GM21786 (cell line): Measurements from ENCODE around the gene WDR26.
"Not testable (repeated sequence)": the region's sequence is repeated elsewhere in the genome, so short reads cannot be mapped to it uniquely, and the experiment has no call there.

Experiments
- ATAC-seq: cut with Tn5 transposase; IDR thresholded peaks from one replicate; pipeline ENCODE4 v1.9.1; 2021; ENCODE audit not compliant: unreplicated experiment

WDR26 gene

DNA sequence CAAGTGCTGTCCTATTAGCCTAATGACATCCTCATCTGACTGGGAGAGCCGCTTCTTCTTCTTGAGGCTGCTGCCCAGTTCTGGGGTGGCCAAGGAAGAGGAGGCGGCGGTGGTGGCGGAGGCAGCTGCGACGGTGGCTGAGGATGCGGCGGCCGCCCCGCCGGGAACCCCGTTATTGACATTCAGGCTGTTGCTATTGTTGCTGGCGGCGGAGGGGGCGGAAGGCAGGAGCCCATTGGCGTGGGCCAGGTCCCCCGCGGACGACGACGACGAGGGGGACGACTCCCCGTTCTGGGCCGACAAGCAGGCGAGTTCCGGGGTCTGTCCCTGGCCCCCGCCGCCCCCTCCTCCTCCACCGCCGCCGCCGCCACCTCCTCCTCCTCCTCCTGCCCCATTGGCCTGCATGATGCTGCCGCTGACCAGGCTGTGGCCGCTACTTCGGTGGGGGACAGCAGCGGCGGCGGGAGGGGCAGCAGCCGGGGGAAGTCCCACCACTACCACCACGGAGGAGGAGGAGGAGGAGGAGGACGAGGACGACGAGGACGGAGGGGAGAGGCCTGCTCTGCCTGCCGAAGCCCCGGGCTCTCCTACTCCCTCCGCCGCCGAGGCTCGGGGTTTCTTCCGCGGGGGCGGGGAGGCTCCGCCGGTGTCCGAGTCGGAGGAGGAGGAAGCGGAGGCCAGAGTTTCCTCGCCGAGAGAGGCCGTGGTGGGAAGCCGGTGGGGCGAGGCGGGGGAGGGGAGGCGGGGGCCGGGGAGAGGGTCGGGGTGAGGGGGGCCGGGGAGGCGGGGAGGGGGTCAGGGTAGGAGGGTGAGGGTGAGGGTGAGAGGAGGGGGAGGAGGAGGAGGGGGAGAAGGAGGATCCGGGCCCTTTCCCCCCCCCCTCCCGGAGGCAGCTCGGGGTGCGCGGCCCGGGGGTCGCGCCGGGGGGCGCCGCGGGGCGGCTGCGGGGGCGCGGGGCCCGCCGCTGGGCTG, 610 bp downstream of the WDR26 start:
- peak; percentile 6 for ATAC-seq

DNA sequence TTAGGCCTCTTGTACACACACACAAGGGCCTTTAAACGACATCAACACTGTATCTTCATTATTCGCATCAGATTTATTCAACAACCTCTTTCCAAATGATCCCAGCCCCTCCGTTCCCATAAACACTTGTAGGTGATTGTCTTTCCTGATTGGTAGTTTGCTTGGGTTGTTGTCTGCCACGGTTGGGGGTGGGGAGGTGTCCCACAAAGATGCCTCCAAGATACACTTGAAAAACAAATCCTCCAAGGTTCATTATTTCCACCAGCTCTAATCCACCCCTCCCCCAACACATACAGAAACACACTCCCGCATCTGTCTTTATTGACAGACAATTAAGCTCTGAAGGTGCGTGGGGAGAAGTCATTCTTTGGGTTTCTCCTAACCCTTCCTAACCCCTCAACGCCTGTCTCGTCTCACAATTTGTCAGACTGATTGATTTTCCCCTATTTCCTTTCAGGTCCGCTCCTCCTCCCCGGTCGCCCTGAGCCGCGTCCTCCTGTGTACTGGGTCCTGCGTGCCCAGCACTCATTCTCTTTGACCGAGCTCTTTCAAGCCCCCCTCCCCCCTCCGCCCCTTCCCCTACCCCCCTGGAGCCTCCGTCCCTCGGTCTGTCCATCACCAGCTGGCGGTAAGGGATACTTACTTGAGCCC, 1.4 kb downstream of the WDR26 start:
- no peak for ATAC-seq

DNA sequence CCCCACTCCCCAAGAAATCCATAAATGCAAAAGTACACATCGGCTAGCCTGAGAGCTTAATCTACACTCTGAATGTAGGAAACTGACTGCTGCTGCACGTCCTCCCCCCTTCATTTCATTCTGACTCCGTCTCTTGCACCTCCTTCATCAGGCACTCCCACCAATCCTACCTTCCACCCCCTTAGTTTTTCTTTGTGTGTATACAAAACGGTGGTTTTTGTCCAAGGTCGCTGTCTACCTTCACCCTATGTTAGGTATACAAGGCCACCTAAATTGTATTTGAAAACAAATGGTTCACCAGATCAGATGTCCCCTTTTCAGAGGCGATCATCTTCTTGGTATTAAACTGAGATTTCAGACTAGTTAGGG, 1.9 kb downstream of the WDR26 start:
- ATAC-seq = no peak

DNA sequence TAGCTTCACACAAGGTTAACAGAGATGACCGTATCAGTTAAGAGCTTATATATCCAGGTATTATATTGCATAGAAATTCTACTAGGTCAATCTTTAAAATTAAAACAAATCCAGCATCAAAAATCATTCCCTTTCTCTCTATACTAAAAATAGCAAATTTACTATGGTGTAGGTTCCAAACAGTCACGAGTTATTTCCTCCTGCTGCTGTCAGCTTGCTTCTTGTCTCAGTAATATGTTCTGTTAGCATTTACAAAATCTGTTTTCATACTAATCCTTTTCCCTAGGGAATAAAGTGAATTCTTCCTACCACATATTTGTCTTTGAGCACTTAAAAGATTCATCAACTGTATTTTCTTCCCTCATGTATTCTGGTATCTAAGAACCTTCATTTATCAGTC, 2.5 kb downstream of the WDR26 start:
- ATAC-seq = no peak

- ATAC-seq = no peak
Observed at GRCh38 chr1:224431726-224432125, 2.9 kb downstream of the WDR26 start.

DNA sequence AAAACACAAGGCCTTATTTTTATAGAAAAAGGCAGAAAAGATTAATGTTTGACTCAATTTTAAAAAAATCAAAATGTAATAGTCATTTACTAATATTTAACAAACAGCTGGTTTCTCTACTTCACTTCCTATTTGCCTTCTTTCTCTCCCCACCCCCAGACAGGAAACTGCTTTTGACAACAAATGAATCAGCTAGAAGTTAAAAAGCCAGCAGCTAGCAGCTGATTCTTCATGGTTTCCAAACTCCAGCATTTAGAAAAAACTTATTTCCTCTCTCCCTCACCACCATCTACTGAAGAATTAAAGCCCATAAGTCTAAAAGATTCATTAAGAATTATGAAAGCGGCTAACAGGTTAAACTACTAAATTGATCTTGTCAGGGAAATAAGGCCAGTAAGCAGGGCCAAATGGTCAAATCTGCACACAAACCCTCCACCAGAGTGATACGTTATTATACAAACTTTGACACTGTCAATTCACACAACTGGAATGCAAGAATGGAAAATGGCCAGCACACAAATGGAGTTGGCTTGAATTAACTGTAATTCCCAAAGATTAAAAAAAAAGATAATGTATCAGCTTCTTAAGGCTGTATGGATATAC, 4.0 kb downstream of the WDR26 start:
- ATAC-seq = peak; percentile 29

DNA sequence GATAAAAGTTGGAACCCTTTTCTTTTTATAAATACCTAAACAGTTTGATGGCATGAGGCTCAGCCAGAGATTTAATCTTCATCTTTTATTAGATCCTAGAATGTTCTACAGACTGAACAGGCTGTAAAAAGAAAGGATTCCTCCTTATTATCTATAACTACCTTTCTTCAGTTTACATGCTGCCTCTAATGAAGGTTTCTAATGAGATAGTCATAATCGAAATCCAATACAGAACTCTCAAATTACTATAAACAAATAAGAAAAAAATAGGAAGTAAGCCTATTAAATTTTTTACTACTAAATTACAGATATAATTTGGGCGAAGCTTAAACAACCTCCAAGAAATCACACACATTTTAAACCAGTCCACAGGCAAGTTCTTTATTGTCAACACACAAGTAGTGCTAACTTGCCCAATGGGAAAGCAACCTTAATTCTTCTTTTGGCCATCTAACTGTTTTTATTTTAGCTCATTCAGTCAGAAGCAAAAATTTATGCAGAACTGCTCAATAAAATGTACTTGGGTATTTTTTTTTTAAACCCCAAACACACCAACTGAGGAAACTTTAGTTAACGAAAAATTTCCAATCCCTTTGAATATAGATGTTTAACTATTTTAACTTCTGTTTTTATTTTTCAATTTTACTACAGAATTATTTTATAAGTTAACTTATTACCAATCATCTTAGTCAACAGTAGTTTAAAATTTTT, 4.8 kb downstream of the WDR26 start:
- ATAC-seq = no peak

DNA sequence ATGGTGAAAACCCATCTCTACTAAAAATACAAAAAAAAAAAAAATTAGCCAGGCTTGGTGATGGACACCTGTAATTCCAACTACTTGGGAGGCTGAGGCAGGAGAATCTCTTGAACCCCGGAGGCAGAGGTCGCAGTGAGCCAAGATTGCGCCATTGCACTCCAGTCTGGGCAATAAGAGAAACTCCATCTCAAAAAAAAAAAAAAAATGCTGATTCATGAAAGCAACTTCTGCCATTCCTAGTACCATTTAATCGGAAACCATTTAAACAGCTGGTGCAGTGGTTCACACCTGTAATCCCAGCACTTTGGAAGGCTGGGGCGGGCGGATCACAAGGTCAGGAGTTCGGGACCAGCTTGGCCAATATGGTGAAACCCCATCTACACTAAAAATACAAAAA, 5.9 kb downstream of the WDR26 start:
- not testable (repeated sequence) for ATAC-seq

- ATAC-seq = no peak
Observed at GRCh38 chr1:224427346-224427745, 7.3 kb downstream of the WDR26 start.

GRCh38 chr1:224426869-224427268, 7.7 kb downstream of the WDR26 start:
- not testable (repeated sequence) for ATAC-seq

- no peak for ATAC-seq
Observed at GRCh38 chr1:224425279-224425884, 9.2 kb downstream of the WDR26 start.

GRCh38 chr1:224420106-224420505, 14.5 kb downstream of the WDR26 start:
- ATAC-seq = no peak

DNA sequence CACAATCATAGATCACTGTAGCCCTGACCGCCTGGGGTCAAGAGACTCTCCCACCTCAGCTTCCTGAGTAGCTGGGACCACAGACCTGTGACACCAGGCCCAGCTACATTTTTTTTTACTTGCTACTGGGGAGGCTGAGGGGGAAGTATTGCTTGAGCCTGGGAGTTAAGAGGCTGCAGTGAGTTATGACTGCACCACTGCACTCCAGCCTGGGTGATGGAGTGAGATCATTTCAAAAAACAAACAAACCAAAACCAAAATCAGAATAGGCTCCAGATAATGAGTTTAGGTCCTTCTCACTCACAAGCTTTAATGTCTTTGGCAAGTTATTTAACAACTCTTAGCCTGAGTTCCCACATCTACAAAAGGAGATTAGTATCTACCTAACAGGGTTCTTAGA, 22.8 kb downstream of the WDR26 start:
- no peak for ATAC-seq

DNA sequence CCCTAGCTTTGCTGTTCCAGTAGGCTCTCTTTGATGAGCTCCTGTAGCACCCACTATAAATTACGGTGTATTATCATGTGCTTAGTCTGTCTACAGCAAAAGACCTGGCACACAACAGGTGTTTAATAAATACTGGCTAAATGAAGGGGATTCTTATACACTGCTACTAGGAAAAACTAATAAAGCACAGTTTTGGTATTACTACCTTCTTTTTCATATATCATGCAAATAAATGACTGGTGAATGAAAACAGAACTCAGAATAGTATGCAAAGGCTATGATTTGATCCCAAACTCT, 26.4 kb downstream of the WDR26 start:
- no peak for ATAC-seq

DNA sequence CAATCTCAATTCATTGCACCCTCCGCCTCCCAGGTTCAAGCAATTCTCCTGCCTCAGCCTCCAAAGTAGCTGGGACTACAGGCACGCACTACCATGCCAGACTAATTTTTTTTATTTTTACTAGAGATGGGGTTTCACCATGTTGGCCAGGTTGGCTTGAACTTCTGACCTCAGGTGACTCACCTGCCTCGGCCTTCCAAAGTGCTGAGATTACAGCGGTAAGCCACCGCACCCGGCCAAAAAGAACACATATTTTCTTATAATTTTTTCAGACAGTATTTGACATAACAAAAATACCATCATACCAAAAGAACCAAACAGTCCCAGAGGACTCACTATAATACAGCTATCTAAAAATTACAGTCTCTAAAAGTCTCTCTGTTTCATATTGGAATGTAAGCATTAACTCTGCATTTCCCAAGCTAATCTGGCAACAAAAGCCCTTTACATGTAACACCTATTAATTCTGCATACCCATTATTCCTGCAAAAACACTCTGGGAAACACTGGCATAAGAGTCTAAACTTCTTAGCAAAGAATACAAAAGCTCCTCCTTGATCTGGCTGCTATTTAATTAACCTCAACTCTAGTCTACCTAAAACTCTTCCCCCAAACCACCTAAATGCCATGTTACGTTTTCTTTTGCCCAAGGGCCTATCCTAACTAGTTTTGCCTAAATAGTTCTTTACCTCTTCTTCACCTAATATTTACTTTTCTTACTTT, 26.9 kb downstream of the WDR26 start:
- ATAC-seq = no peak

- ATAC-seq = no peak
Observed at GRCh38 chr1:224406216-224406615, 28.4 kb downstream of the WDR26 start.

DNA sequence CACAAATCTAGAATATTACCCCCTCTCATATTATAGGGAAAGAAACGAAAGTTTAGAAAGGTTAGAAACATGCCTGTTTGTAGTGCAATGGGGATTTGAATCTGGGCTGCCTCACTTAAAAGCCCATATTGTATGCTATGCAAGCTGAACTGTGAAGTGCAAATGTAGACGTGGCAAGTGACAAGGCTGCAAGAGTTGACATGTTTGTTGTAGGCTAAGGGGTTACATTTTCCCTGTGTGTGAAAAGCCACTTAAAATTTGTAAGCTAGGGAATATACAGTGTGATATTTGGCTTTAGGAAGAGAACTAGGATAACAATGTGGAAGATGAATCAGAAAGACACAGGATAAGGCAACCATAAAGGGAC, 29.0 kb downstream of the WDR26 start:
- no peak for ATAC-seq

- ATAC-seq = no peak
Observed at GRCh38 chr1:224404916-224405603, 29.5 kb downstream of the WDR26 start.

DNA sequence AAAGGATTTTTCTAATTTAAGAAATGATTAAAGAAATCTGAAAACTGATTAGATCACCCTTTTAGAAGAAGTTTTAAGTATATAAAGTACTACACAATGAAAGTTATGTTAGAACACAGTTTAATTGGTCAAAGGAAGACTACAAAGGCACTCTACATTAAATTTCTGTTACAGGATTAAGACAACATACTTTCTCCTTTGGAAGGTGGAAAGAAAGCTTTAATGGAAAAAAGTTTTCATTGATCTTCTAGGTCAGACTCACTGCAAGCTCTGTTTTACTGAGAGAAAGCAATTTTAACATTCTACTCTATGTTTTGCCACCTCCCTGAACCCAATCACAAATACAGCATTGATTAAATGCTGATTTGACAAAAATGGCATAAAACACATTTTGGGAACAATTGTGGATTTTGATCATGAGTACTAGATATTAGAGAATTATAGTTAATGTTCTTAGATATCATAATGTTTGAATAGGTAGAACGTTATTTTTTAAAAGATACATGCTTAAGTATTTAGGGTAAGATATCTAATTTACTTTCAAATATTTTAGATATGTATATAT, 32.0 kb downstream of the WDR26 start:
- no peak for ATAC-seq

DNA sequence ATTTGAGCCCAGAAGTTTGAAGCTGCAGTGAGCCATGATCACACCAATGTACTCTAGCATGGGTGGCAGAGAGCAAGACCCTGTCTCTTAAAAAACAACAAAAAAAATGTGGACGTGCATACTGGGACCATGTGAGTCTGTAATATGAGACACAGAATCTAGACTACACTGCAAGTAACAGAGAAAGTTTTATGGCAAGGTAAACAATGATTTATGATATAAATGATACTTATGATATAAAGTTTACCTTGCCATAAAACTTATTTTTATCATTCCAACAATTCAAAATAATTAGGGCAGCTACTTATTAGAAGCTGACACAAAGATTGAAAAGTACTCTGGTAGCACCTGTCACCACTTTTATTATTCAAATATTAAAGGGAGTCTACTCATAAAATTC, 34.7 kb downstream of the WDR26 start:
- no peak for ATAC-seq
